Measurements from ENCODE around the gene DIP2C.

Gene DIP2C

GRCh38 chr10:571166-571565 lies 118.3 kb downstream of the DIP2C start:
- no peaks in the 10 kb centered on the region for H4K20me1 ChIP-seq (ENCODE audit: insufficient read depth, low read length)
- no peak overlapping the region for H3K4me3 ChIP-seq (ENCODE audit: low read depth in 1 of 2, low read length in 2 of 2)
- no peak for ATAC-seq (ENCODE audit: insufficient read depth, low read depth)
- no peak for DNase-seq
- no peak overlapping the region for H2AFZ ChIP-seq (ENCODE audit: low read depth, low read length)
- no peaks in the 10 kb centered on the region for H3K36me3 ChIP-seq (ENCODE audit: insufficient read depth, low read length)
- H3K27ac ChIP-seq (ENCODE audit: low read length): no peak overlapping the region
- H3K4me1 ChIP-seq (ENCODE audit: insufficient read depth, low read length): no peaks in the 10 kb centered on the region
- H3K27me3 ChIP-seq (ENCODE audit: insufficient read depth, low read length, poor library complexity): peaks cover 12% of the 10 kb centered on the region
- no peak for TF ChIP-seq EZH2 (IDR thresholded peaks at IDR 0.05; ENCODE audit: borderline replicate concordance, low read depth, low read length, severe bottlenecking)
- TF ChIP-seq CTCF (IDR thresholded peaks at IDR 0.05; ENCODE audit: borderline replicate concordance, extremely low read depth, low read length, poor library complexity, severe bottlenecking): no peak
- H3K9me3 ChIP-seq (ENCODE audit: insufficient read depth, low read length, severe bottlenecking): no peaks in the 10 kb centered on the region
- no peak overlapping the region for H3K9ac ChIP-seq (ENCODE audit: low read depth, low read length)
- no peaks in the 10 kb centered on the region for H3K79me2 ChIP-seq (ENCODE audit: insufficient read depth, low read length)
- H3K4me2 ChIP-seq (ENCODE audit: insufficient read depth, low read length): no peak overlapping the region

GRCh38 chr10:570628-571163 lies 118.8 kb downstream of the DIP2C start:
- no peak for ATAC-seq (ENCODE audit: insufficient read depth, low read depth)
- no peak for DNase-seq
- Histone ChIP-seq H3K79me2 (ENCODE audit: insufficient read depth, low read length) (no peaks in the 10 kb centered on the region), H3K27me3 (ENCODE audit: insufficient read depth, low read length, poor library complexity) (peaks cover 11% of the 10 kb centered on the region), H3K9ac (ENCODE audit: low read depth, low read length) (no peak overlapping the region), H3K4me1 (ENCODE audit: insufficient read depth, low read length) (no peaks in the 10 kb centered on the region), H3K9me3 (ENCODE audit: insufficient read depth, low read length, severe bottlenecking) (no peaks in the 10 kb centered on the region), H3K36me3 (ENCODE audit: insufficient read depth, low read length) (no peaks in the 10 kb centered on the region), H3K4me2 (ENCODE audit: insufficient read depth, low read length) (no peak overlapping the region), H2AFZ (ENCODE audit: low read depth, low read length) (no peak overlapping the region), H3K4me3 (ENCODE audit: low read depth in 1 of 2, low read length in 2 of 2) (no peak overlapping the region), H3K27ac (ENCODE audit: low read length) (no peak overlapping the region), H4K20me1 (ENCODE audit: insufficient read depth, low read length) (no peaks in the 10 kb centered on the region)
- no peak for TF ChIP-seq EZH2 (IDR thresholded peaks at IDR 0.05; ENCODE audit: borderline replicate concordance, low read depth, low read length, severe bottlenecking)
- no peak for TF ChIP-seq CTCF (IDR thresholded peaks at IDR 0.05; ENCODE audit: borderline replicate concordance, extremely low read depth, low read length, poor library complexity, severe bottlenecking)

- Histone ChIP-seq H3K4me2 (ENCODE audit: insufficient read depth, low read length) (no peak overlapping the region), H3K27me3 (ENCODE audit: insufficient read depth, low read length, poor library complexity) (peaks cover 11% of the 10 kb centered on the region)
- no peak for ATAC-seq (ENCODE audit: insufficient read depth, low read depth)
Measured at GRCh38 chr10:569961-570627, 119.4 kb downstream of the DIP2C start.

More at GRCh38 chr10:569961-570627, 119.4 kb downstream of the DIP2C start:
- no peak overlapping the region for H2AFZ ChIP-seq (ENCODE audit: low read depth, low read length)
- no peak overlapping the region for H3K4me3 ChIP-seq (ENCODE audit: low read depth in 1 of 2, low read length in 2 of 2)
- no peaks in the 10 kb centered on the region for H3K36me3 ChIP-seq (ENCODE audit: insufficient read depth, low read length)
- H3K27ac ChIP-seq (ENCODE audit: low read length): no peak overlapping the region
- H3K4me1 ChIP-seq (ENCODE audit: insufficient read depth, low read length): no peaks in the 10 kb centered on the region
- no peaks in the 10 kb centered on the region for H3K79me2 ChIP-seq (ENCODE audit: insufficient read depth, low read length)
- DNase-seq: no peak
- no peak for TF ChIP-seq EZH2 (IDR thresholded peaks at IDR 0.05; ENCODE audit: borderline replicate concordance, low read depth, low read length, severe bottlenecking)
- TF ChIP-seq CTCF (IDR thresholded peaks at IDR 0.05; ENCODE audit: borderline replicate concordance, extremely low read depth, low read length, poor library complexity, severe bottlenecking): no peak
- H4K20me1 ChIP-seq (ENCODE audit: insufficient read depth, low read length): no peaks in the 10 kb centered on the region
- H3K9ac ChIP-seq (ENCODE audit: low read depth, low read length): no peak overlapping the region
- no peaks in the 10 kb centered on the region for H3K9me3 ChIP-seq (ENCODE audit: insufficient read depth, low read length, severe bottlenecking)

Data from DND-41 (cell line).